ENCODE measurements around the gene ATRN. TPM values are rescaled to one million over a fixed set of nuclear protein-coding genes. Genes with fewer than 3 reads are reported as not detected.

Gene ATRN
- total and polyA plus RNA-seq, 2 experiments from 2014 or later: 2.2 to 18.3 TPM

DNA sequence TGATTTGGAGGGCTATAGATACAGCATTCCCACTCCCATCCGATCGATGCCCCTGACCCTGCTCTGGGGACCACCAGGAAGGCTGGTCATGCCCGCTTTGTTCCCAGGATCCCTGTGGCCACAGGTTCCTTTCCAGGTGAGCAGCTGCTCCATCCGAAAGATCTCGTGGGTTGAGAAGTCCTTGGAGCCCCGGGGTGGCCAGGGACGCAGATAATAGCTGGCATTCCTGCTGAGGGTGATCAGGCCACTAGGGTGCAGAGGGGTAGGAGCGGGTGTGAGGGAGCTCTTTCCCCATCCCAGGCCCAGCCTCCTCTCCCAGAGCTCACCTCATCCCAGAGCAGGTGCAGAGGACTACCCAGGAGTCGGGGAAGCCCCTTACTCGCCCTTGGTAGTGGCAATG lies 203.6 kb downstream of the ATRN start:
- no peaks in the 10 kb centered on the region for H3K9me2 ChIP-seq (ENCODE audit: insufficient read depth)
- H3K27ac ChIP-seq (ENCODE audit: low read depth): no peak overlapping the region
- Mint-ChIP-seq H3K36me3 (ENCODE audit: low read depth) (no peaks in the 10 kb centered on the region), H3K27me3 (ENCODE audit: insufficient read depth, low read depth, poor library complexity) (peaks cover 32% of the 10 kb centered on the region), H3K9me3 (no peaks in the 10 kb centered on the region; the same call in 2 of the 3 replicates), H3K4me3 (no peak overlapping the region), H3K27ac (no peak overlapping the region), H3K4me1 (peaks cover 33% of the 10 kb centered on the region)
- no peaks in the 10 kb centered on the region for H3K4me1 ChIP-seq (ENCODE audit: insufficient read depth)
- H3K4me2 ChIP-seq: no peak overlapping the region
- H4K20me1 ChIP-seq (replicated peaks; ENCODE audit: insufficient read depth): no peaks in the 10 kb centered on the region
- H3F3A ChIP-seq (replicated peaks; ENCODE audit: low read depth): peaks cover 3% of the 10 kb centered on the region; the same call in 1 of the 2 replicates
- H3K36me3 ChIP-seq (ENCODE audit: insufficient read depth): no peaks in the 10 kb centered on the region
- no peak overlapping the region for H2AFZ ChIP-seq
- ATAC-seq: no peak
- peaks cover 45% of the 10 kb centered on the region for H3K27me3 ChIP-seq (ENCODE audit: insufficient read depth)
- DNase-seq (ENCODE audit: low spot score): no peak
- H3K79me2 ChIP-seq (replicated peaks; ENCODE audit: insufficient read depth): no peaks in the 10 kb centered on the region
- no peak overlapping the region for H3K4me3 ChIP-seq
- TF ChIP-seq NANOG (IDR thresholded peaks at IDR 0.05; ENCODE audit: borderline replicate concordance) (no peak), EZH2 (IDR thresholded peaks at IDR 0.05; ENCODE audit: low read depth, unreplicated experiment) (no peak), POLR2AphosphoS5 (IDR thresholded peaks at IDR 0.05; ENCODE audit: low read depth) (no peak), ZNF114 (CRISPR knock-in tag; IDR thresholded peaks at IDR 0.05) (no peak), JUNB (IDR thresholded peaks at IDR 0.05; ENCODE audit: unreplicated experiment) (no peak)
- TF ChIP-seq, protein P1, sequence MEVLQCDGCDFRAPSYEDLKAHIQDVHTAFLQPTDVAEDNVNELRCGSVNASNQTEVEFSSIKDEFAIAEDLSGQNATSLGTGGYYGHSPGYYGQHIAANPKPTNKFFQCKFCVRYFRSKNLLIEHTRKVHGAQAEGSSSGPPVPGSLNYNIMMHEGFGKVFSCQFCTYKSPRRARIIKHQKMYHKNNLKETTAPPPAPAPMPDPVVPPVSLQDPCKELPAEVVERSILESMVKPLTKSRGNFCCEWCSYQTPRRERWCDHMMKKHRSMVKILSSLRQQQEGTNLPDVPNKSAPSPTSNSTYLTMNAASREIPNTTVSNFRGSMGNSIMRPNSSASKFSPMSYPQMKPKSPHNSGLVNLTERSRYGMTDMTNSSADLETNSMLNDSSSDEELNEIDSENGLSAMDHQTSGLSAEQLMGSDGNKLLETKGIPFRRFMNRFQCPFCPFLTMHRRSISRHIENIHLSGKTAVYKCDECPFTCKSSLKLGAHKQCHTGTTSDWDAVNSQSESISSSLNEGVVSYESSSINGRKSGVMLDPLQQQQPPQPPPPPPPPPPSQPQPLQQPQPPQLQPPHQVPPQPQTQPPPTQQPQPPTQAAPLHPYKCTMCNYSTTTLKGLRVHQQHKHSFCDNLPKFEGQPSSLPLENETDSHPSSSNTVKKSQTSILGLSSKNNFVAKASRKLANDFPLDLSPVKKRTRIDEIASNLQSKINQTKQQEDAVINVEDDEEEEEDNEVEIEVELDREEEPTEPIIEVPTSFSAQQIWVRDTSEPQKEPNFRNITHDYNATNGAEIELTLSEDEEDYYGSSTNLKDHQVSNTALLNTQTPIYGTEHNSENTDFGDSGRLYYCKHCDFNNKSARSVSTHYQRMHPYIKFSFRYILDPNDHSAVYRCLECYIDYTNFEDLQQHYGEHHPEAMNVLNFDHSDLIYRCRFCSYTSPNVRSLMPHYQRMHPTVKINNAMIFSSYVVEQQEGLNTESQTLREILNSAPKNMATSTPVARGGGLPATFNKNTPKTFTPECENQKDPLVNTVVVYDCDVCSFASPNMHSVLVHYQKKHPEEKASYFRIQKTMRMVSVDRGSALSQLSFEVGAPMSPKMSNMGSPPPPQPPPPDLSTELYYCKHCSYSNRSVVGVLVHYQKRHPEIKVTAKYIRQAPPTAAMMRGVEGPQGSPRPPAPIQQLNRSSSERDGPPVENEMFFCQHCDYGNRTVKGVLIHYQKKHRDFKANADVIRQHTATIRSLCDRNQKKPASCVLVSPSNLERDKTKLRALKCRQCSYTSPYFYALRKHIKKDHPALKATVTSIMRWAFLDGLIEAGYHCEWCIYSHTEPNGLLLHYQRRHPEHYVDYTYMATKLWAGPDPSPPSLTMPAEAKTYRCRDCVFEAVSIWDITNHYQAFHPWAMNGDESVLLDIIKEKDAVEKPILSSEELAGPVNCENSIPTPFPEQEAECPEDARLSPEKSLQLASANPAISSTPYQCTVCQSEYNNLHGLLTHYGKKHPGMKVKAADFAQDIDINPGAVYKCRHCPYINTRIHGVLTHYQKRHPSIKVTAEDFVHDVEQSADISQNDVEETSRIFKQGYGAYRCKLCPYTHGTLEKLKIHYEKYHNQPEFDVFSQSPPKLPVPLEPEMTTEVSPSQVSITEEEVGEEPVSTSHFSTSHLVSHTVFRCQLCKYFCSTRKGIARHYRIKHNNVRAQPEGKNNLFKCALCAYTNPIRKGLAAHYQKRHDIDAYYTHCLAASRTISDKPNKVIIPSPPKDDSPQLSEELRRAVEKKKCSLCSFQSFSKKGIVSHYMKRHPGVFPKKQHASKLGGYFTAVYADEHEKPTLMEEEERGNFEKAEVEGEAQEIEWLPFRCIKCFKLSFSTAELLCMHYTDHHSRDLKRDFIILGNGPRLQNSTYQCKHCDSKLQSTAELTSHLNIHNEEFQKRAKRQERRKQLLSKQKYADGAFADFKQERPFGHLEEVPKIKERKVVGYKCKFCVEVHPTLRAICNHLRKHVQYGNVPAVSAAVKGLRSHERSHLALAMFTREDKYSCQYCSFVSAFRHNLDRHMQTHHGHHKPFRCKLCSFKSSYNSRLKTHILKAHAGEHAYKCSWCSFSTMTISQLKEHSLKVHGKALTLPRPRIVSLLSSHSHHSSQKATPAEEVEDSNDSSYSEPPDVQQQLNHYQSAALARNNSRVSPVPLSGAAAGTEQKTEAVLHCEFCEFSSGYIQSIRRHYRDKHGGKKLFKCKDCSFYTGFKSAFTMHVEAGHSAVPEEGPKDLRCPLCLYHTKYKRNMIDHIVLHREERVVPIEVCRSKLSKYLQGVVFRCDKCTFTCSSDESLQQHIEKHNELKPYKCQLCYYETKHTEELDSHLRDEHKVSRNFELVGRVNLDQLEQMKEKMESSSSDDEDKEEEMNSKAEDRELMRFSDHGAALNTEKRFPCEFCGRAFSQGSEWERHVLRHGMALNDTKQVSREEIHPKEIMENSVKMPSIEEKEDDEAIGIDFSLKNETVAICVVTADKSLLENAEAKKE (CRISPR knock-in tag; IDR thresholded peaks at IDR 0.05): no peak
- TF ChIP-seq, protein P2, sequence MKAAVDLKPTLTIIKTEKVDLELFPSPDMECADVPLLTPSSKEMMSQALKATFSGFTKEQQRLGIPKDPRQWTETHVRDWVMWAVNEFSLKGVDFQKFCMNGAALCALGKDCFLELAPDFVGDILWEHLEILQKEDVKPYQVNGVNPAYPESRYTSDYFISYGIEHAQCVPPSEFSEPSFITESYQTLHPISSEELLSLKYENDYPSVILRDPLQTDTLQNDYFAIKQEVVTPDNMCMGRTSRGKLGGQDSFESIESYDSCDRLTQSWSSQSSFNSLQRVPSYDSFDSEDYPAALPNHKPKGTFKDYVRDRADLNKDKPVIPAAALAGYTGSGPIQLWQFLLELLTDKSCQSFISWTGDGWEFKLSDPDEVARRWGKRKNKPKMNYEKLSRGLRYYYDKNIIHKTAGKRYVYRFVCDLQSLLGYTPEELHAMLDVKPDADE (IDR thresholded peaks at IDR 0.05): no peak
